ENCODE measurements around the gene ZNF169.

- TF ChIP-seq CTCF (IDR thresholded peaks at IDR 0.05; ENCODE audit: low read depth, low read length, missing input control) = no peak
- TF ChIP-seq REST (IDR thresholded peaks at IDR 0.05) = no peak
- no peak for TF ChIP-seq JUND (IDR thresholded peaks at IDR 0.05)
- no peak for TF ChIP-seq FOXA2 (IDR thresholded peaks at IDR 0.05)
- no peak for TF ChIP-seq YY1 (IDR thresholded peaks at IDR 0.05)
- no peak for TF ChIP-seq GABPA (IDR thresholded peaks at IDR 0.05 in 1 of 2, conservative IDR thresholded peaks at IDR 0.05 in 1 of 2)
- TF ChIP-seq RAD21 (IDR thresholded peaks at IDR 0.05) = no peak
- no peak for TF ChIP-seq EGR1 (IDR thresholded peaks at IDR 0.05; ENCODE audit: low read depth in 2 of 2)
These were observed 22.0 kb downstream of the ZNF169 start for GRCh38 chr9:94281101-94281500.
